ENCODE results near the gene OGFRL1. TPM values are rescaled to one million over a fixed set of nuclear protein-coding genes. Genes with fewer than 3 reads are reported as not detected.
A peak's percentile ranks its signal among the peaks of the same experiment; 100 is the strongest.

OGFRL1 gene
- total RNA-seq, 1 donor from 2014 or later: 22.4 TPM

DNA sequence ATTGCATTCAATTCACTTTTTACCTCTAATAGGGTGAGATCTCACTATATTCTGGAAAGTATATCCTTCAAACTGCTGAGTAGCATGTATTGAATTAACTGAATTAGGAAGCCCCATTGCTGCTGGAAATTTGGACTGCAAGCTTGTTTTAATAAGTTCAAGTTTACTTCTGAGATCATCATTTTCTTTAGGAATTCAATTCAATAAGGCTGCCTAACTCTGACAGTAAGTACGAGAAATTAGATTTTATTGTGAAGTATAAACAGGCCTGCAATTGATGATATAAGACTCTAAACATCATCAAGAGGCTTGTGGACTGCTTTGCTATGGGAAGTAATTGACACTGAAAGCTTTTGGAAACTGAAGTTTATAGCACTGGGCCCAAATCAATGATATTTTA lies 44.4 kb downstream of the OGFRL1 start:
- DNase-seq (ENCODE audit: low spot score): no peak

DNA sequence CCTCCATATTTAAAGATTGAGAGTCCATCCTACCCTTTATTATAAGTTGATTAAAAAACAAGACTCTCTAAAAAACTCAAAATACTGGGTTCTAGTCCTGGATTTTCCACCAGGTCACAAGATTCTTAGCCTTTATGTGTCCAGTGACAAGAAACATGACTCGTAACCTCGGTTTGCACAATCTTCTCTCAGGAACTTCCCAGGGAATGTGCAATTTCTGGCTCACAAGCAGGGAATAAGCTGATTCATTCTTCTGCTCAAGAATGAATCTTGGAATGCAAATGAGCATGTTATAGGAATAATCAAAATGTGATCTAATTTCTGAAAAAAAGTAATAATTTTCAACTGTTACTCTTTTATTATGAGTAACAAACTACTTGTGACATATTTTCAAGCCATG lies 45.1 kb downstream of the OGFRL1 start:
- peak; percentile 49 for DNase-seq (ENCODE audit: low spot score)

DNA sequence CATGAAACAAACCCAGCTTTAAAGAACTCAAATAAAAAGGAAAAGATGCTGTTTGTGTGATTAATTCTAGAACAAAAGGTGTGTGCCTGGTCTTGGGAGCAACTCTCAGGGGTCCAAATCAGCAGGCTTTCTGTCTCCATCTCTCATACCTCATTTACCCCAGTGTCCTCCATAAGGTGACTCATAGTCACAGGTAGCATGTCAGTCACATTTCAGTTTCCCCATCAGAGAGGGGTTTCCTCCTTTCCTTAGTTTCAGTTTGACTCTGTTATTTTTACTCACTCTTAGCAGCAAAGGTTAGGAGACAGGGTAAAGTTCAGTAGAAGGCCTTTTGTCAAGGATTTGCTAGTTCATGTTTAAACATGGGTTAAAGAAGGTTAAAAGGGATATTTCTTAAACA lies 46.2 kb downstream of the OGFRL1 start:
- no peak for DNase-seq (ENCODE audit: low spot score)

DNA sequence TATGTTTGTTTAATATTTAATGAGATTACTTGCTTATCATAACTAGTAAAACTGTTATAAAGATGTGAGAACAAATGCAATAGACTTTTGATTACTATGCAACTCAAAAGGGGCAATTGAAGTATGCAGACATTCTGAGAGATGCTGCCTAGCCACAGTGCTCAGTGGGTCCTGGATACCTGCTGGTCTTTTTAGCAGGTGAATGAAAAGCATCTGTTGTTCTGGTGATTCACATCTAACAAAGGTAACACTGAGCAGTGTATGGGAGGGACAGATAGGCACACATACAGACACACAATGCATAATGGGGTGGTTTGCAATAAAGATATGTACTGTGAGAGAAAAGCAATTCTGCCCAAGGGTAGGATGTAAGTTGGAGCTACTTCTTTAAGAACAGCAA lies 46.9 kb downstream of the OGFRL1 start:
- no peak for DNase-seq (ENCODE audit: low spot score)

DNA sequence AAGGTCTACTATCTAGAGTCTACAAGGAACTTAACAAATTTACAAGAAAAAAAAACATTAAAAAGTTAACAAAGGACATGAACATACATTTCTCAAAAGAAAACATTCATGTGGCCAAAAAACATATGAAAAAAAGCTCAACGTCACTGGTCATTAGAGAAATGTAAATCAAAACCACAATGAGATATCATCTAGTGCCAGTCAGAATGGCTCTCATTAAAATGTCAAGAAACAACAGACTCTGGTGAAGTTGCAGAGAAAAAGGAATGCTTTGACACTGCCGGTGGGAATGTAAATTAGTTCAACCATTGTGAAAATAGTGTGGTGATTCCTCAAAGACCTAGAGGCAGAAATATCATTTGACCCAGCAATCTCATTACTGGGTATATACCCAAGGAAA lies 48.3 kb downstream of the OGFRL1 start:
- no peak for DNase-seq (ENCODE audit: low spot score)

DNA sequence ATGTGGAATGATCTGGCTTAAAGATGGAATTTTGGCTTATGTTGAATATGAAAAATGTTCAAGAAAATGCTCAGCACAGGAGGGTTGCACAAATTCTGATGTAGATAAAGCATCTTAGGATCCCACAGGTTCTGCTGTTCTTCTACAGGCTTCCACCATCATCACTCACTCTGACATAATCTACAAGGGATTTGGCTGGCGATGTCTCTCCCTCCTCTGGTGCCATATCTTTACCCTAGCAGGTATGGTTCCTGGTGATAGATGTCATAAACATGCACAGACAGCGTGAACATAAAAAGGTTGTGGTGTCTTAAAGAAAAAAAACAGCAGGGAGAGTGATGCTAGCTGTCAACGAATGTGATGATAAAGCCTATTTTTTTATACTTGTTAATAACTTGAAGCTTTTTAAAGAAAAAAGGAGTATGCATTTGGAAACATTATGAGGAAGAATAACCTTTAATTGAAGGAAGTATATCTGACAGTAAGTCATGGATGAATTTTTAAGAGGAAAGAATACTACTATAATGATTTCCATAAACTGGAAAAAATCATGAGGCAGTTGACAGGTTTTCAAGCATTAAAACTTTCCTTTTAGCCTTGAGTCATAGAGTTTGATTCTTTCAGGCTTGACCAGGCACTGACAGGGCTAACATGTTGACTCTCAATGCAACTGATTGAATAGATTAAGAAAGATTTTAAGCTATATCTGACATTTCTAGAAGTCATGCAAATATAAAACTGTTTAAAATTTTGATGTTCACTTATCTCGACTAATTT lies 50.1 kb downstream of the OGFRL1 start:
- DNase-seq (ENCODE audit: low spot score): no peak

DNA sequence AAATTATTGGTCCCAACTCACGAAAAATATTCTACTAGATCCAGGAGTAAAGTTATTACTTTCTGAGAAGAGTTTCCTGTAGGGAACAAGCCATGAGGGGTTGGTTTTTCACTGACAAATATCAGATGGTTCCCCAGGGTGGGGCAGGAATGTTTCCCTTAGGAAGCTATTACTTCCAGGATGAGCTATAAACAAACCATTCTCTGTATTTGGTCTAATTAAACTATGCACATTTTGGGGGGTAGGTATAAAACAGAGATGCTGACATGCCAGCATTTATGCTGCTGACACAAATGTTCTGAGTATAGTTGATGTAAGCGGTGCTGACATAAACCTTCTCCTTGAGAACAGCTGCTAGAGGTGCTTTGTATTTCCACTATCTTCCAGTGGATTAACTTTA lies 54.2 kb downstream of the OGFRL1 start:
- DNase-seq (ENCODE audit: low spot score): no peak

DNA sequence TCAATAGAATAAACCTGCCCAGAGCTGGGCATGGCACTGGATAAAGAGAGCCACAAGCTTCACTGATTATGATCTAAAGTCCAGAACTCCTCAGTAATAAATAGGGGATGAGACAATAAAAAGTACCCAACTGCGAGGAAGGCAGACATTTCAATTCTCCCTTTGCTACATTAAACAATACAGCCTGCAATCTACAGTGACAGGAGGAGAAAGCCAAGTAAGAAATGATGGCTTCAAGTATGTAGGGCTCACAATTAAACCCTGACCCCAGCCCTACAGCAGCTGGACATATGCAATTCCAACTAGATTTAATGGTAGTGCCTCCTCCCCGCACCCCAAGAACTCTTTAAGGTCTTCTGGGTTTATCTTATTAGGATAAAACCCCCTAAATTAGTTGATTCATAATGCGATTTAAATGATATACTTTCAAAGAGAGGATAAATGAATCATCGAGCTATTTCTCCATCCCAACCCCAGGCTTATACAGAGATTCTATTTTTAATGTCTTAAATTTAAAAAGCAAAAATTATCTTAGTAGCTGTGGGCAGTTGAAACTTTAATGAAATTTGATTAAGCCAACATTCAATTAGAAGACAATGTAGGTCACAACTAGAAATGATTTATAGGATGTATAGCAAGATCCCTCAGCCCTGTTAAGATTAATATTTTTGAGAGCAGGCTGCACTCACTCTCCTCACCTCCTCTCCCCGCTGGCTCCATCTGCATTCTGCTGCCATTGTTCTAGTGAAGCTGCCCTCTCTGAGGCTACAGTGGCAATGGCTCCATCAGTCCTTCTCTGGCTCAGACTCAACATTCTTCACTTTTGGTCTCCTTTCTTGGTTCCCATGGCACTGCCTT lies 57.1 kb downstream of the OGFRL1 start:
- DNase-seq (ENCODE audit: low spot score): no peak

DNA sequence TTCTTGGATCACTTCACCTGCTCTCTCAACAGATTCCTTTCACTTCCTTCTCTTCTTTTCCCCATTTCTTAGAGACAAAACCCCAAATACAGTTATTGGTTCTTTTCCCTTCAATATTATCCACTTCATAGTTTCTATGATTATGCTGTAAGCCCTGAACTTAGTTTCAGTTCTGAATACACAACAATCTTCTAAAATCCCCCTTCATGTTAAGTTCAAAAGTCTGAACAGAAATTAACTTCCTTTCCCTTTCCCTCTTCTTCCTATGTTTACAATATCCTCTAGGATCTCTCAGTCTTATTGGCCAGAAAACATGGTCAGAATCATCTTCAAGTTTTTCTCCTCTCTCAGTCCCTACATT lies 57.7 kb downstream of the OGFRL1 start:
- DNase-seq (ENCODE audit: low spot score): no peak

DNA sequence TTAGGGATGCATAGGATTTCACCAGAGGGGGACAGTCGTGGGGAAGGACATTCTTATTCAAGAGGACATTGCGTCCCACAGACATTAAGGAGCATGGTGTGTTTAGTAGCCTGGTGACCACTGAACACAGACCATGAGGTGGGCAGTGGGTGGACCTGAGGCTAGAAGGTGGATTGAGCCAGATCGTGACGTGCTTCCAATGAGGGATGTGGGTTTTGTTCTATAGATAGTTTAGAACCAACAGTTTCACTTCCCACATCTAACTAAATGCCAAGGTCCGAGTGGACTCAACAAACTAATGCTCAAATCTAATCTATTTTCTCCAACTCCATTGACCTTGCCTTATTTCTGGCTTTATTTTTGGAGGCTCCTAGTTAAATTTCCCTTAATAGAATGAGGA lies 58.5 kb downstream of the OGFRL1 start:
- peak; percentile 14 for DNase-seq (ENCODE audit: low spot score)

DNA sequence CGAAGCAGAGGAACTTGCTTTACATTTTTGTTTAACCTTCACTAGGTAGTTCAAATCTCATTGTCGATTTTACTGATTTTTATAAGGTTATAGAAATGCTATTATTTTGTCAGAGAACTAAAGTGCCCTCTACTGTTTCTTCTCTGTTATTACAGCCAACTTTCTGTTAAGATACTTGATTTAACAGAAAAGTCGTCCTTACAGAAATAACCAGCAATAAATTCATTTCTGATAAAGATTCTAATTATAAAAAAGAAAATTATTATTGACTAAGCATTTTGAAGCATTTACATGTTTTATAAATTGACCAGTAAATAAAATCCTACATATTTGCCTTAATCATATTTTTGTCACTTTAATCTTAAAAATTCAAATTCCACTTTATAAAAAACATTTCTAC lies 60.8 kb downstream of the OGFRL1 start:
- DNase-seq (ENCODE audit: low spot score): peak; percentile 23

DNA sequence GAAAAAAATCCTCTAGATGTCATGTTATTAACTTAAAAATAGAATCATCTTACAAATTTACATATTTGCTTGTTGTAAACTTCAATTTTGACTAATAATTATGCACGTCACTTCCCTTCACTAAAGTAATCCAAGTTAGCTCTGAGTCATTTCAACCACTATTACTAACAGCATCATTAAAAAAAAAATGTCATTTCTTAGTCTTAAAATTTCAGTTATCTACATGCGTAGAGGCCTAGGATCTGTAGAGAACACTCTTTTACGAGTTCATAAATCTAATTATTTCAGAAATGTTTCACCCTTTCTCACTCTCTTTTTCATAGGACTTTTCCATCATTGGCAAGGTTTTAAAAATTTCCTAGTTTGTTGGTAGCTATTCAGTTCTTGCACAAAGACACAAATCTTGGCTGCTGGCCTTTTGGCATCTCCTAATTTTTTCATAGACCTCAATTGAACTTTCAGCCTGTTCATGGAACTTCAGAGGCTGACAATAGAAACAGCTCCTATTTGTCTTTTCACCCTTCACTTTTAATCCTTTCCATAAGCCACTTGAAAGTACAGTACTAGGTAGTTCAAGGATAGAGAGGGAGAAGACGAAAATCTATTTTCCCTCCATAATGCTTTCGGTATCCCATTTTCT lies 61.5 kb downstream of the OGFRL1 start:
- DNase-seq (ENCODE audit: low spot score): no peak

DNA sequence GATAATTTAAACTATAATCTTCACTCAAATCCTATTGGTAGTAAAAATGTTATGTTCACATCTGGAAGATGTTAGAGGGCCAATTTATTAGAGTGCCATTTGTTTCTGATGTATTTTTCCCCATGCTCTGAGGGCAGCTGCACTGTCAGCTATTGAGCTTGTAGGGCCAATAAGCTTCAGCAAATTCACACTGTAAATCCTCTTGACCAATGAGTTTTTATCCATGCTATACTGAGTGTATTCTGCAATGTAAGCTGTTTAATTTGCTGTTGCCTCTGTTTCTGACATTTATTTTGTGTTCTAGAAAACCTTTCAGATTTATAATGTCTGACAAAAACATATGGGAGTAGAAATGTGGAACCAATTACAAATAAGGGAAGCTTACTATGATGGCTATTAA lies 62.6 kb downstream of the OGFRL1 start:
- no peak for DNase-seq (ENCODE audit: low spot score)
